ENCODE measurements around the gene NAGLU.

NAGLU gene

GRCh38 chr17:42512733-42513251, 23.2 kb upstream of the NAGLU start:
- H3K27ac ChIP-seq (ENCODE audit: low read depth, low read length), result no peak overlapping the region

GRCh38 chr17:42513686-42514085, 22.4 kb upstream of the NAGLU start:
- Histone ChIP-seq H3K79me1 (ENCODE audit: low read length) (peaks cover 3% of the 10 kb centered on the region), H3K27me3 (ENCODE audit: insufficient read depth, low read length) (no peaks in the 10 kb centered on the region), H2BK12ac (ENCODE audit: low read length) (no peak overlapping the region), H3K14ac (ENCODE audit: low read length) (no peak overlapping the region), H3K4ac (ENCODE audit: low read depth, low read length) (no peak overlapping the region), H3K4me1 (ENCODE audit: control insufficient read depth in 1 of 2, insufficient read depth in 2 of 2, low read length in 2 of 2) (peaks cover 6 to 16% of the 10 kb centered on the region in 2 experiments), H4K12ac (ENCODE audit: low read depth, low read length) (no peak overlapping the region), H2BK5ac (ENCODE audit: low read depth, low read length, poor library complexity) (no peak overlapping the region), H3K9ac (ENCODE audit: low read length) (no peak overlapping the region), H3K18ac (ENCODE audit: low read length) (peak overlapping the region; percentile 26), H3K4me3 (ENCODE audit: low read depth, low read length) (no peak overlapping the region), H3K36me3 (ENCODE audit: control insufficient read depth in 1 of 2, insufficient read depth in 2 of 2, low read length in 2 of 2) (peaks cover 27 to 37% of the 10 kb centered on the region in 2 experiments), H3K4me2 (ENCODE audit: low read length) (no peak overlapping the region), H2BK120ac (ENCODE audit: insufficient read depth, low read length, poor library complexity) (no peak overlapping the region), H3K23ac (ENCODE audit: low read length) (no peak overlapping the region), H4K8ac (ENCODE audit: low read depth, low read length) (no peak overlapping the region), H4K91ac (ENCODE audit: low read depth, low read length) (no peak overlapping the region), H3K79me2 (ENCODE audit: control insufficient read depth, insufficient read depth, low read length, poor library complexity) (no peaks in the 10 kb centered on the region), H2AFZ (ENCODE audit: insufficient read depth, low read length, poor library complexity) (no peak overlapping the region), H3K9me3 (ENCODE audit: insufficient read depth, low read depth, low read length) (no peaks in the 10 kb centered on the region), H2AK5ac (ENCODE audit: low read length) (no peak overlapping the region), H3K27ac (ENCODE audit: low read depth, low read length) (no peak overlapping the region)
- no CpG with 5 or more reads among the region's 11 CpGs for WGBS (ENCODE audit: extremely low coverage, insufficient coverage, insufficient read length)
- DNase-seq, result no peak

More at GRCh38 chr17:42512733-42513251, 23.2 kb upstream of the NAGLU start:
- no peak overlapping the region for H2AFZ ChIP-seq (ENCODE audit: insufficient read depth, low read length, poor library complexity)
- DNase-seq, result peak; percentile 74 to 75
- H4K91ac ChIP-seq (ENCODE audit: low read depth, low read length), result no peak overlapping the region
- H3K36me3 ChIP-seq (ENCODE audit: control insufficient read depth in 1 of 2, insufficient read depth in 2 of 2, low read length in 2 of 2), result peaks cover 31 to 42% of the 10 kb centered on the region in 2 experiments
- H2BK5ac ChIP-seq (ENCODE audit: low read depth, low read length, poor library complexity), result peak overlapping the region; percentile 1
- no peak overlapping the region for H3K4me2 ChIP-seq (ENCODE audit: low read length)
- H3K9me3 ChIP-seq (ENCODE audit: insufficient read depth, low read depth, low read length), result no peaks in the 10 kb centered on the region
- no peak overlapping the region for H4K8ac ChIP-seq (ENCODE audit: low read depth, low read length)
- H2BK120ac ChIP-seq (ENCODE audit: insufficient read depth, low read length, poor library complexity), result no peak overlapping the region
- H3K18ac ChIP-seq (ENCODE audit: low read length), result no peak overlapping the region
- no peak overlapping the region for H3K14ac ChIP-seq (ENCODE audit: low read length)
- WGBS (ENCODE audit: extremely low coverage, insufficient coverage, insufficient read length), result no CpG with 5 or more reads among the region's 6 CpGs
- H2AK5ac ChIP-seq (ENCODE audit: low read length), result no peak overlapping the region
- H3K79me2 ChIP-seq (ENCODE audit: control insufficient read depth, insufficient read depth, low read length, poor library complexity), result no peaks in the 10 kb centered on the region
- no peak overlapping the region for H2BK12ac ChIP-seq (ENCODE audit: low read length)
- no peak overlapping the region for H3K4ac ChIP-seq (ENCODE audit: low read depth, low read length)
- H3K27me3 ChIP-seq (ENCODE audit: insufficient read depth, low read length), result no peaks in the 10 kb centered on the region
- H4K12ac ChIP-seq (ENCODE audit: low read depth, low read length), result no peak overlapping the region
- H3K4me1 ChIP-seq (ENCODE audit: control insufficient read depth in 1 of 2, insufficient read depth in 2 of 2, low read length in 2 of 2), result peaks cover 0 to 8% of the 10 kb centered on the region in 2 experiments
- H3K4me3 ChIP-seq (ENCODE audit: low read depth, low read length), result no peak overlapping the region
- H3K9ac ChIP-seq (ENCODE audit: low read length), result no peak overlapping the region
- H3K23ac ChIP-seq (ENCODE audit: low read length), result no peak overlapping the region
- peaks cover 4% of the 10 kb centered on the region for H3K79me1 ChIP-seq (ENCODE audit: low read length)

- H3K14ac ChIP-seq (ENCODE audit: low read length), result no peak overlapping the region
- no peaks in the 10 kb centered on the region for H3K27me3 ChIP-seq (ENCODE audit: insufficient read depth, low read length)
- H4K8ac ChIP-seq (ENCODE audit: low read depth, low read length), result no peak overlapping the region
- H3K4me3 ChIP-seq (ENCODE audit: low read depth, low read length), result no peak overlapping the region
- no peak overlapping the region for H2AFZ ChIP-seq (ENCODE audit: insufficient read depth, low read length, poor library complexity)
- H3K27ac ChIP-seq (ENCODE audit: low read depth, low read length), result no peak overlapping the region
- H2BK120ac ChIP-seq (ENCODE audit: insufficient read depth, low read length, poor library complexity), result no peak overlapping the region
- DNase-seq, result no peak
- H3K23ac ChIP-seq (ENCODE audit: low read length), result no peak overlapping the region
- no peak overlapping the region for H4K91ac ChIP-seq (ENCODE audit: low read depth, low read length)
- H2BK5ac ChIP-seq (ENCODE audit: low read depth, low read length, poor library complexity), result no peak overlapping the region
- no peak overlapping the region for H2AK5ac ChIP-seq (ENCODE audit: low read length)
- peaks cover 12 to 22% of the 10 kb centered on the region in 2 experiments for H3K4me1 ChIP-seq (ENCODE audit: control insufficient read depth in 1 of 2, insufficient read depth in 2 of 2, low read length in 2 of 2)
- H3K9ac ChIP-seq (ENCODE audit: low read length), result no peak overlapping the region
- no peaks in the 10 kb centered on the region for H3K79me2 ChIP-seq (ENCODE audit: control insufficient read depth, insufficient read depth, low read length, poor library complexity)
- no peak overlapping the region for H2BK12ac ChIP-seq (ENCODE audit: low read length)
- no CpG with 5 or more reads among the region's 11 CpGs for WGBS (ENCODE audit: extremely low coverage, insufficient coverage, insufficient read length)
- H3K9me3 ChIP-seq (ENCODE audit: insufficient read depth, low read depth, low read length), result no peaks in the 10 kb centered on the region
- H3K79me1 ChIP-seq (ENCODE audit: low read length), result peaks cover 7% of the 10 kb centered on the region
- no peak overlapping the region for H4K12ac ChIP-seq (ENCODE audit: low read depth, low read length)
- H3K18ac ChIP-seq (ENCODE audit: low read length), result no peak overlapping the region
- peaks cover 24 to 33% of the 10 kb centered on the region in 2 experiments for H3K36me3 ChIP-seq (ENCODE audit: control insufficient read depth in 1 of 2, insufficient read depth in 2 of 2, low read length in 2 of 2)
- no peak overlapping the region for H3K4ac ChIP-seq (ENCODE audit: low read depth, low read length)
- no peak overlapping the region for H3K4me2 ChIP-seq (ENCODE audit: low read length)
These were observed 21.8 kb upstream of the NAGLU start for GRCh38 chr17:42514279-42514678.

- Histone ChIP-seq H4K8ac (ENCODE audit: low read depth, low read length) (no peak overlapping the region), H2AK5ac (ENCODE audit: low read length) (no peak overlapping the region), H2AFZ (ENCODE audit: insufficient read depth, low read length, poor library complexity) (no peak overlapping the region), H2BK5ac (ENCODE audit: low read depth, low read length, poor library complexity) (no peak overlapping the region), H3K4me2 (ENCODE audit: low read length) (no peak overlapping the region), H3K4me3 (ENCODE audit: low read depth, low read length) (no peak overlapping the region), H3K4ac (ENCODE audit: low read depth, low read length) (no peak overlapping the region), H3K79me1 (ENCODE audit: low read length) (peaks cover 13% of the 10 kb centered on the region), H3K9me3 (ENCODE audit: insufficient read depth, low read depth, low read length) (no peaks in the 10 kb centered on the region), H3K36me3 (ENCODE audit: control insufficient read depth in 1 of 2, insufficient read depth in 2 of 2, low read length in 2 of 2) (peaks cover 20 to 29% of the 10 kb centered on the region in 2 experiments), H4K91ac (ENCODE audit: low read depth, low read length) (no peak overlapping the region), H3K27ac (ENCODE audit: low read depth, low read length) (no peak overlapping the region), H4K12ac (ENCODE audit: low read depth, low read length) (no peak overlapping the region), H3K79me2 (ENCODE audit: control insufficient read depth, insufficient read depth, low read length, poor library complexity) (no peaks in the 10 kb centered on the region), H3K4me1 (ENCODE audit: control insufficient read depth in 1 of 2, insufficient read depth in 2 of 2, low read length in 2 of 2) (peaks cover 18 to 27% of the 10 kb centered on the region in 2 experiments), H2BK12ac (ENCODE audit: low read length) (no peak overlapping the region), H3K23ac (ENCODE audit: low read length) (no peak overlapping the region), H3K14ac (ENCODE audit: low read length) (no peak overlapping the region), H3K27me3 (ENCODE audit: insufficient read depth, low read length) (no peaks in the 10 kb centered on the region), H3K18ac (ENCODE audit: low read length) (no peak overlapping the region), H3K9ac (ENCODE audit: low read length) (no peak overlapping the region), H2BK120ac (ENCODE audit: insufficient read depth, low read length, poor library complexity) (no peak overlapping the region)
- no peak for DNase-seq
- WGBS (ENCODE audit: extremely low coverage, insufficient coverage, insufficient read length), result no CpG with 5 or more reads among the region's 8 CpGs
These were observed 21.2 kb upstream of the NAGLU start for GRCh38 chr17:42514867-42515266.

All from trophoblast cell (in vitro differentiated cells and primary cell).